Neural crest cell (in vitro differentiated cells): ENCODE measurements around the gene CPA4. TPM values are rescaled to one million over a fixed set of nuclear protein-coding genes. Genes with fewer than 3 reads are reported as not detected.
A peak's percentile ranks its signal among the peaks of the same experiment; 100 is the strongest.

ENCODE experiments used
- DNase-seq: peaks from one replicate; pipeline ENCODE4 v3.0.0; 2021; ENCODE audit warnings: low read depth, mixed read lengths, low spot score
- H3K27ac Mint-ChIP-seq: one replicate; pipeline ENCODE4 v1.8.0; 2021; ENCODE audit warnings: mild to moderate bottlenecking, mixed read lengths; ENCODE audit not compliant: unreplicated experiment
- H3K27me3 Mint-ChIP-seq: 2 replicates; pipeline ENCODE4 v1.8.0; 2021; ENCODE audit warnings: low read depth, mild to moderate bottlenecking, mixed read lengths
- H3K36me3 Mint-ChIP-seq: 2 replicates; pipeline ENCODE4 v1.8.0; 2021; ENCODE audit warnings: low read depth, mild to moderate bottlenecking, mixed read lengths
- H3K4me1 Mint-ChIP-seq: 2 replicates; pipeline ENCODE4 v1.8.0; 2021; ENCODE audit warnings: mixed read lengths
- H3K4me3 Mint-ChIP-seq: one replicate; pipeline ENCODE4 v1.8.0; 2021; ENCODE audit warnings: mild to moderate bottlenecking, mixed read lengths
- H3K9me3 Mint-ChIP-seq: 2 replicates; pipeline ENCODE4 v1.8.0; 2021; ENCODE audit warnings: mixed read lengths
- total RNA-seq: library from RNA; stranded (reverse); gene quantifications from 2 replicates; pipeline ENCODE4 v1.2.1, GENCODE V29; 2021
- TF ChIP-seq, protein P1 (sequence below): fragments of 200-600 bp; sonication (generic); conservative IDR thresholded peaks from 2 replicates; pipeline ENCODE4 v1.5.0; 2021; ENCODE audit warnings: antibody characterized with exemption, mild to moderate bottlenecking

CPA4 gene
- total RNA-seq, 1 donor from 2014 or later: 0.72 TPM

DNA sequence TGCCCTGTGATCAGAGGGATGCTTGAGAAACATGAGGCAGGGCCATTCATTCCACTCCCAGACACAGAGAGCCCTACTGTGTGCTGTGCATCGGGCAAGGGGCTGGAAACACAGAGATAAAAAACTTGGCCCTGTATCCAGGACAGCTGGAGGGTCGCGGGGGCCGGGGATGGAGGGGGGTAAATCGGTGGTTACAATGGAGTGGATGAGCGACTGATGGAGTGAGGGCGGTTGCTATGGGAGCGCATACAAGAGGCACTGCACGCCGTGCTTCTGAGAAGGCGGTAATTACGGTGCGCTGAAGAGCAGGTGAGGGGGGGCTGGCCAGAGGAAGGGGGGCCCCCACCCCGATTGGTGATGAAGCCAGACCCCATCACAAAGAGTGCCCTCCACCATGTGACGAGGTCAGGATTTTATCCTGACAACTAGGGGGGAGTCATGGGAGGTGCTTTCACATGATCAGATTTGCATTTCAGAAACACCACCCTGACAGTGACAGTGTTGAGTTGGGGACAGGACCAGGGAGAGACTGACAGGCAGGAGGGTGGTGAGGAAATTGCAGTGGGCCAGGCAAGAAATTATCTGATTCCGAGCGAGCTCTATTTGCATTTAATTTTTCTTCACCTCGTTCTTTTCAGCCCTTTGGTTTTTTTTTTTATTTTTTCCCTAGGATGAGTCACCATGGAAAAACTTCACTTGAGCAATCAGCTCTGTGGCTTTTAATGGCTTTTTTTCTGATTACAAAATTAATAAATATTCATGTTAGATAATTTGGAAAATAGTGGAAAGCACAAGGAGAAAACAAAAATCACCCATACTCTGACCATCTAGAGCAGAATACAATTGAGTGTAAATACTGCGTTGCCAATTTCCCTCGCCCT, 59.5 kb downstream of the CPA4 start:
- Mint-ChIP-seq H3K27me3 (no peaks in the 10 kb centered on the region), H3K9me3 (no peaks in the 10 kb centered on the region), H3K4me1 (peaks cover 74% of the 10 kb centered on the region), H3K4me3 (peak overlapping the region; percentile 48), H3K27ac (peak overlapping the region; percentile 97), H3K36me3 (no peaks in the 10 kb centered on the region)
- no peak for DNase-seq
- TF ChIP-seq, protein P1, sequence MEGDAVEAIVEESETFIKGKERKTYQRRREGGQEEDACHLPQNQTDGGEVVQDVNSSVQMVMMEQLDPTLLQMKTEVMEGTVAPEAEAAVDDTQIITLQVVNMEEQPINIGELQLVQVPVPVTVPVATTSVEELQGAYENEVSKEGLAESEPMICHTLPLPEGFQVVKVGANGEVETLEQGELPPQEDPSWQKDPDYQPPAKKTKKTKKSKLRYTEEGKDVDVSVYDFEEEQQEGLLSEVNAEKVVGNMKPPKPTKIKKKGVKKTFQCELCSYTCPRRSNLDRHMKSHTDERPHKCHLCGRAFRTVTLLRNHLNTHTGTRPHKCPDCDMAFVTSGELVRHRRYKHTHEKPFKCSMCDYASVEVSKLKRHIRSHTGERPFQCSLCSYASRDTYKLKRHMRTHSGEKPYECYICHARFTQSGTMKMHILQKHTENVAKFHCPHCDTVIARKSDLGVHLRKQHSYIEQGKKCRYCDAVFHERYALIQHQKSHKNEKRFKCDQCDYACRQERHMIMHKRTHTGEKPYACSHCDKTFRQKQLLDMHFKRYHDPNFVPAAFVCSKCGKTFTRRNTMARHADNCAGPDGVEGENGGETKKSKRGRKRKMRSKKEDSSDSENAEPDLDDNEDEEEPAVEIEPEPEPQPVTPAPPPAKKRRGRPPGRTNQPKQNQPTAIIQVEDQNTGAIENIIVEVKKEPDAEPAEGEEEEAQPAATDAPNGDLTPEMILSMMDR: no peak

DNA sequence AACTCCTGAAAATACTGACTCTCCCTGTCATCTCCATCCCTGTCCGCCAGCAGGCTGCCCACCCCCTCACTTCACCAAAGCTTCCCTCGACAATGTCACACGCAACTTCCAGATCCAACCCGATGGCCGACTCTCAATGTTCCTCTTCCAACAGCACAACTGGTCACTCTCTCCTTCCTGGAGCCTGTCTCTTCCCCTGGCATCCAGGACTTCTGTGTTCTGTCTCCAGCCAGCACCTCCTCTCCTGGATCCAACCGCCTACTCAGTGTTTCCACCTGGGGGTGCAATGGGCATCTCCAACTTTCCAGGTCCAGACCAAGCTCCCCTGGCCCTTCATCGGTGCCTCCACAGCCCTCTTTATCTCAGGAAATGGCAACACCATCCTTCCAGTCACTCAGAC, 60.2 kb downstream of the CPA4 start:
- Mint-ChIP-seq H3K9me3 (no peaks in the 10 kb centered on the region), H3K4me1 (peaks cover 74% of the 10 kb centered on the region), H3K36me3 (no peaks in the 10 kb centered on the region), H3K27ac (peak overlapping the region; percentile 44), H3K4me3 (peak overlapping the region; percentile 48), H3K27me3 (no peaks in the 10 kb centered on the region)
- no peak for DNase-seq
- TF ChIP-seq, protein P1: no peak

DNA sequence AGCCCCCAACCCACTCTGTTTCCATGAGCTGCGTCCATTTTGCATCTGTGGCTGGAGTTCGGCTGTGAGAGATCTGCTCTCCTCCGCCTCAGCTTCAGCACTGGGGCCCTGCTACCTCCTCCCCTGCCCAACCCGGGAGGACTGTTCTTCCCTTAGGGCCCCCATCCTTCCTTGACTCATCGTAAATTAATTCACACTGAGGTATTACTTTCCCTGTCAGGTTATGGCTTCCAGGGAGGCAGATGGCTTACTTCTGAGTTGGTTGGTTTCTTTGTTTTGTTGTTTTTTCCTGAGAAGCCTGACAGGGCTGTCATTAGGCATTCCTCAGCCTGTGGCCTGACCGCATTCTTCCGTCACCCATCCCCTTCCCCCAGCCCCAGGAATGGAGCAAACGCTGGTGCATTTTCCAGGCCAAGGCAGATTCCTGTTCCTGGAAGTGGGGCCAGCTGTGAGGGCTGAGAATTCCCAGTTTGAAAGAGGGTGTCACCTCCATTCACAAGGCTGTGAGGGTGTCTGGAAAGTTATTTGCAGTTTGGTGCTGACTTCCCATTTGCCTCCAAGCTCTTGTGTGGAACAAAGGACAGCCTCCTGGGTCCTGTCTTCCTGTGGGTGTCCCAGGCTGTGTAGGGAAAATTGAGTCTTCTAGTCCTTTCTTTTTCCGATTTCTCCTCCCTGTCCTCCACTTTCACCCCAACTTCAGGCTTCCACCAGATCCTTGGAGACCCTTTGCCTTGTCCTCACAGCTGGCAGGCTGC, 63.3 kb downstream of the CPA4 start:
- TF ChIP-seq, protein P1: no peak

DNA sequence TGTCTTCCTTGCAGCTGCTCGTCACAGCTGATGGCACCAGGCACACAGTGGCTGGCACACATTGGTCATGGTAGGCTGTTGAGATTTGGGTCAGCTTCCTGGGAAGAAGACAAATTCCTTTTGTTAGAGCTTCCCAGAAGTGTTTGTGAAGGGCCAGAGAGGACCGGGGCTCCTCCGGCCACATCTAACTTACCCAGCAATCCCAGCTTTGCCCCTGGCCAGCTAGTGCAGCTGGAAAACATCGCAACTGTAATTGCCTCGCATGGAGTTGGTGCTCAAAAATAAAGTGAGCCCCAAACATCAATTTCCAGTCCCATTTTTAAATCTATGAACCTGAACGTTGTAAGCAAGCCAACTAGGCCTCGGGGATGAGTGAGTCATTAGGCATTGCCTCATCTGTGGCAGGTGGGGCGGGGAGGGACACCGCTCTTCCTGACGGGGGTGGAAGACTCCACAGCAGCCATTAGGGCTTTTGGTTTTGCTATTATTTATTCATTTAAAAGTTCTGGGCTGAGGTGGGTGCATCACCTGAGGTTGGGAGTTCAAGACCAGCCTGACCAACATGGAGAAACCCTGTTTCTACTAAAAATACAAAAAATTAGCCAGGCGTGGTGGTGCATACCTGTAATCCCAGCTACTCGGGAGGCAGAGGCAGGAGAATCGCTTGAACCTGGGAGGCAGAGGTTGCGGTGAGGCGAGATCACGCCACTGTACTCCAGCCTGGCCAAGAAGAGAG, 64.1 kb downstream of the CPA4 start:
- peaks cover 8% of the 10 kb centered on the region for H3K9me3 Mint-ChIP-seq
- peak overlapping the region; percentile 97 for H3K27ac Mint-ChIP-seq
- peaks cover 4% of the 10 kb centered on the region for H3K36me3 Mint-ChIP-seq
- no peak for DNase-seq
- TF ChIP-seq, protein P1: no peak
- H3K27me3 Mint-ChIP-seq: no peaks in the 10 kb centered on the region
- no peak overlapping the region for H3K4me3 Mint-ChIP-seq
- H3K4me1 Mint-ChIP-seq: peaks cover 42% of the 10 kb centered on the region

More for the DNA sequence above, 63.3 kb downstream of the CPA4 start:
- peak overlapping the region; percentile 97 for H3K27ac Mint-ChIP-seq
- H3K9me3 Mint-ChIP-seq: peaks cover 8% of the 10 kb centered on the region
- peaks cover 3% of the 10 kb centered on the region for H3K36me3 Mint-ChIP-seq
- H3K4me3 Mint-ChIP-seq: peak overlapping the region; percentile 48
- H3K4me1 Mint-ChIP-seq: peaks cover 49% of the 10 kb centered on the region
- no peaks in the 10 kb centered on the region for H3K27me3 Mint-ChIP-seq
- DNase-seq: no peak

DNA sequence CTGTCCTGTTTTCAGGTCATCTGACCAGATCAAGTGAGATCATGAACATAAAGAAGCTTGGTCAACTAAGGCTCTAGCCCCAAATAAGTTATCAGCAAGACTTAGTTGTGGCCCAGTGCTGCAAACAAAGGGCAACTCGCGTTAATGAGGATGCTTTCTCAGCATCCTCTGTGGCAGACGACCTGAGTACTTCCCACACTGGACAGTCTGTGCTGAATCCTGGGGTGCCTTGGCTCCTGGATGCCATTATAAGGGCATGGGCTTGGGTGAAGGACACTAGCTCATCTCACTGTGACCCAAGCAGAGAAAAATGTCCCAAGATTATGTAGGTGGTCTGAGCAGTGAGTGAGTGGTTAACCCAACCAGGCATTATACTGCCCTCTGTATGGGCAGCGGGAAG, 65.5 kb downstream of the CPA4 start:
- peaks cover 28% of the 10 kb centered on the region for H3K4me1 Mint-ChIP-seq
- H3K4me3 Mint-ChIP-seq: no peak overlapping the region
- peaks cover 4% of the 10 kb centered on the region for H3K36me3 Mint-ChIP-seq
- DNase-seq: no peak
- TF ChIP-seq, protein P1: no peak
- H3K27ac Mint-ChIP-seq: no peak overlapping the region
- peaks cover 8% of the 10 kb centered on the region for H3K9me3 Mint-ChIP-seq
- no peaks in the 10 kb centered on the region for H3K27me3 Mint-ChIP-seq
